Gastroesophageal sphincter (tissue), 4 donors: ENCODE measurements around the gene PHF21B. TPM values are rescaled to one million over a fixed set of nuclear protein-coding genes. Genes with fewer than 3 reads are reported as not detected.

ENCODE experiments used
- ATAC-seq: fragments of 150-250 bp; one replicate; pipeline ENCODE4 v1.9.1; 2016; ENCODE audit warnings: mild to moderate bottlenecking, moderate library complexity
- H3K27ac ChIP-seq, 4 donors: fragments of 200-600 bp; sonication (generic) in 3 of 4; 1 replicate in 3 of 4; 2 replicates in 1 of 4; pipeline ENCODE4 v1.5.1; 2016 to 2019
- H3K27me3 ChIP-seq: fragments of 200-600 bp; sonication (generic); one replicate; pipeline ENCODE4 v1.5.1; 2019
- H3K36me3 ChIP-seq, 2 donors: fragments of 200-600 bp; sonication (generic); one replicate each; pipeline ENCODE4 v1.5.1; 2019; ENCODE audit warnings: control low read depth in 1 of 2
- H3K4me1 ChIP-seq, 3 donors: fragments of 200-600 bp; sonication (generic); 1 replicate in 2 of 3; 2 replicates in 1 of 3; pipeline ENCODE4 v1.5.1; 2016 to 2019; ENCODE audit warnings: control low read depth in 2 of 3
- H3K4me3 ChIP-seq, 2 donors: fragments of 200-600 bp; sonication (generic); one replicate each; pipeline ENCODE4 v1.5.1; 2019; ENCODE audit warnings: mild to moderate bottlenecking in 1 of 2, moderate library complexity in 1 of 2
- H3K9me3 ChIP-seq, 3 donors: fragments of 200-600 bp; sonication (generic); one replicate each; pipeline ENCODE4 v1.5.1; 2017 to 2019; ENCODE audit warnings: control low read depth in 2 of 3
- EP300 ChIP-seq: sonication (generic); formaldehyde crosslinking; IDR thresholded peaks from one replicate; pipeline ENCODE4 v1.6.1; 2017; ENCODE audit warnings: antibody characterized with exemption, mild to moderate bottlenecking
- POLR2A ChIP-seq, 2 donors: fragments of 450-650 bp; IDR thresholded peaks; one replicate each; pipeline ENCODE4 v1.6.1; 2017; ENCODE audit warnings: antibody characterized with exemption in 2 of 2, mild to moderate bottlenecking in 2 of 2, moderate library complexity in 1 of 2
- POLR2AphosphoS5 ChIP-seq: sonication (generic); formaldehyde crosslinking; IDR thresholded peaks from one replicate; pipeline ENCODE4 v1.6.1; 2017; ENCODE audit warnings: antibody characterized with exemption
- WGBS, 2 donors: methylation state at CpG; one replicate each; pipeline ENCODE4 v1.1.5; 2018; ENCODE audit warnings: low coverage in 1 of 2; 5-methylcytosine and 5-hydroxymethylcytosine counted together
- total RNA-seq, 4 donors: library from RNA; depleted of rRNA; stranded (reverse); fragments of >200 nt; gene quantifications; one replicate each; pipeline ENCODE4 v1.1.0, GENCODE V29; 2016
- TF ChIP-seq, protein P1 (sequence below), 4 experiments: fragments of 200-600 bp in 2 of 4; fragments of 450-650 bp in 2 of 4; sonication (generic) in 1 of 4; IDR thresholded peaks; one replicate each; pipeline ENCODE4 v1.5.1; 2017 to 2019; ENCODE audit warnings: antibody characterized with exemption in 4 of 4, mild to moderate bottlenecking in 2 of 4, moderate library complexity in 2 of 4

The PHF21B gene
- total RNA-seq, 4 donors from 2014 or later = 0.31 to 5.1 (median 1.4) TPM

GRCh38 chr22:44973829-44974228 is 36.0 kb downstream of the PHF21B start:
- TF ChIP-seq, protein P1, sequence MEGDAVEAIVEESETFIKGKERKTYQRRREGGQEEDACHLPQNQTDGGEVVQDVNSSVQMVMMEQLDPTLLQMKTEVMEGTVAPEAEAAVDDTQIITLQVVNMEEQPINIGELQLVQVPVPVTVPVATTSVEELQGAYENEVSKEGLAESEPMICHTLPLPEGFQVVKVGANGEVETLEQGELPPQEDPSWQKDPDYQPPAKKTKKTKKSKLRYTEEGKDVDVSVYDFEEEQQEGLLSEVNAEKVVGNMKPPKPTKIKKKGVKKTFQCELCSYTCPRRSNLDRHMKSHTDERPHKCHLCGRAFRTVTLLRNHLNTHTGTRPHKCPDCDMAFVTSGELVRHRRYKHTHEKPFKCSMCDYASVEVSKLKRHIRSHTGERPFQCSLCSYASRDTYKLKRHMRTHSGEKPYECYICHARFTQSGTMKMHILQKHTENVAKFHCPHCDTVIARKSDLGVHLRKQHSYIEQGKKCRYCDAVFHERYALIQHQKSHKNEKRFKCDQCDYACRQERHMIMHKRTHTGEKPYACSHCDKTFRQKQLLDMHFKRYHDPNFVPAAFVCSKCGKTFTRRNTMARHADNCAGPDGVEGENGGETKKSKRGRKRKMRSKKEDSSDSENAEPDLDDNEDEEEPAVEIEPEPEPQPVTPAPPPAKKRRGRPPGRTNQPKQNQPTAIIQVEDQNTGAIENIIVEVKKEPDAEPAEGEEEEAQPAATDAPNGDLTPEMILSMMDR (IDR thresholded peaks at IDR 0.05) = no peak
- TF ChIP-seq EP300 = no peak
- no peak for TF ChIP-seq POLR2AphosphoS5
- TF ChIP-seq POLR2A (IDR thresholded peaks at IDR 0.05) = no peak
- 87% methylated on average over 4 of the region's 8 CpGs; no CpG with 5 or more reads in 1 of the 2 donors for WGBS, 2 donors
- no peaks in the 10 kb centered on the region for H3K36me3 ChIP-seq
- H3K27me3 ChIP-seq = peaks cover 11% of the 10 kb centered on the region
- H3K27ac ChIP-seq = no peak overlapping the region
- H3K9me3 ChIP-seq = no peaks in the 10 kb centered on the region
- H3K4me3 ChIP-seq = no peak overlapping the region
- no peaks in the 10 kb centered on the region for H3K4me1 ChIP-seq
- no peak for ATAC-seq

DNA sequence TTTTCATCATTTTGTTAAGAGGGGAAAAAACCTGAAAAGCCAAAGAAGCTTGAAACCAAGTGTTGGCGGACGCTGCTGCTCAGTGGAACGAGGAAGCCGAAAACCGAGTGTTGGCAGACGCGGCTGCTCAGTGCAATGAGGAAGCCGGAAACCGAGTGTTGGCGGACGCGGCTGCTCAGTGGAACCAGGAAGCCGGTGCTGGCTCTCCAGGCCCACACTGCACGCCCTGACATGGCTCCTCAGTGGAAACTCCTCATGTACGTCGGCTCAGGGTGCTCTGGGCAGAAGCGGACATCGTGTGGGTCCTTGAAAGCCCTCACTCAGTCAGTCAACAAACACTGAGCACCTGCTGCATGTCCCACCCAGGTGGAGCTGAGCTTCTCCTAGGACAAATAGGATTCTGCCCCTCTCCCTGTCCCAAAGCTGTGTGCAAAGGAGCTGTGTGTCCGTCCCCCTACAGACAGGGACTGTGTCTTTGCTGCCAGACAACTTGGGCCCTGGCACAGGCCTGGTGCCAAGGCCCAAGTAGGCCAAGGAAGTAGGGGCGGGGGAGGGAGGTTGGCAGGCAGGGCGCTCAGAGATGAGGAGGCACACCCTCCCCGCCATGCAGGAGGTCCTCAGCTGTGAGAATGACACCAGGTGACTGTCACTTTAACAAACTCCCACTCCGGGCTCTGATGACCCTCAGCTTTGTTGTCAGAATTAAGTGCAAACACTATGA is 37.3 kb downstream of the PHF21B start:
- TF ChIP-seq POLR2A (IDR thresholded peaks at IDR 0.05) = no peak
- no peak for TF ChIP-seq POLR2AphosphoS5
- TF ChIP-seq EP300 = no peak
- H3K27me3 ChIP-seq = peaks cover 11% of the 10 kb centered on the region
- H3K4me1 ChIP-seq = no peaks in the 10 kb centered on the region
- no peak overlapping the region for H3K27ac ChIP-seq
- no peak overlapping the region for H3K4me3 ChIP-seq
- 83 to 85% methylated on average over 14 to 15 of the region's 23 CpGs for WGBS, 2 donors
- no peak for ATAC-seq
- no peaks in the 10 kb centered on the region for H3K36me3 ChIP-seq
- no peaks in the 10 kb centered on the region for H3K9me3 ChIP-seq

DNA sequence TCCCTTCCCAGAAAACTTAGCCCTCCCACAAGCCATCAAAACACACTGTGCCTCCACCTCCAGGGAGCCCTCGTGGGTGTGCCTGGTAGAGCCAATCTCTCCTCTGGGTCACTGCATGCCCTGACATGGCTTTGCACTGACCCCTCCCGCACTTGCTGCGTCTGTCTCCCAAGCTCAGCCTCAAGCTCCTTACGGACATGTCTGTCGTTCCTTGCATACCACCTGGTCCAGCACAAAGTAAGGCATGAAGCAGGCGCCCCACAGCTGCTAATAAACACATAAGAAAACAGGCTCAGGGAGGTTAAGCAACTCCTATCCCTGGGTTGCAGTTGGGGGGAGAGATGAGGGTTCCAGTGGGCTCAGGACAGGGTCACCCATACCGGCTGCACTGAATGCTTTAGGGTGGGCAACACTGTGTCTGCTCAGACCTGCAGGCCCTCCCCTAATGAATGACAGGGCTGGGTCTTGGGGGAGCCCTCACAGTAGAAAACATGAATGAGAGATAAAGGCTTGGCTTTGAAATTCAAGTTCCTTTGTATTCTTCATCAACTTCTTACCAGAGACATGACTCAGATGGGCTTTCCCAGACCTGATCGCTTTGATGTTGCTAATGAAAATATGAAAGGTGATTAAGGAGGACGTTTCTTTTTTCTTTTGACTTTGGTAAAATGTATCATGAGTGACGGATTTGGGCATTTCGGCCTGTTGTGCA is 38.0 kb downstream of the PHF21B start:
- H3K4me1 ChIP-seq = no peaks in the 10 kb centered on the region
- ATAC-seq = no peak
- WGBS, 2 donors = 62 to 79% methylated on average over 5 to 6 of the region's 11 CpGs
- H3K36me3 ChIP-seq = no peaks in the 10 kb centered on the region
- peaks cover 11% of the 10 kb centered on the region for H3K27me3 ChIP-seq
- H3K4me3 ChIP-seq = no peak overlapping the region
- H3K27ac ChIP-seq = no peak overlapping the region
- TF ChIP-seq POLR2A (IDR thresholded peaks at IDR 0.05) (no peak), POLR2AphosphoS5 (no peak), EP300 (no peak)
- TF ChIP-seq, protein P1 (IDR thresholded peaks at IDR 0.05) = no peak
- no peaks in the 10 kb centered on the region for H3K9me3 ChIP-seq

- no peaks in the 10 kb centered on the region for H3K9me3 ChIP-seq
- TF ChIP-seq POLR2AphosphoS5 = no peak
- TF ChIP-seq POLR2A (IDR thresholded peaks at IDR 0.05) = no peak
- TF ChIP-seq EP300 = no peak
- TF ChIP-seq, protein P1 (IDR thresholded peaks at IDR 0.05) = no peak
- H3K36me3 ChIP-seq = no peaks in the 10 kb centered on the region
- H3K27ac ChIP-seq = no peak overlapping the region
- no peaks in the 10 kb centered on the region for H3K4me1 ChIP-seq
- 92% methylated on average over 3 of the region's 6 CpGs; no CpG with 5 or more reads in 1 of the 2 donors for WGBS, 2 donors
- no peak for ATAC-seq
- H3K4me3 ChIP-seq = no peak overlapping the region
- peaks cover 23% of the 10 kb centered on the region for H3K27me3 ChIP-seq
These were observed 39.5 kb downstream of the PHF21B start for GRCh38 chr22:44970291-44970690.

DNA sequence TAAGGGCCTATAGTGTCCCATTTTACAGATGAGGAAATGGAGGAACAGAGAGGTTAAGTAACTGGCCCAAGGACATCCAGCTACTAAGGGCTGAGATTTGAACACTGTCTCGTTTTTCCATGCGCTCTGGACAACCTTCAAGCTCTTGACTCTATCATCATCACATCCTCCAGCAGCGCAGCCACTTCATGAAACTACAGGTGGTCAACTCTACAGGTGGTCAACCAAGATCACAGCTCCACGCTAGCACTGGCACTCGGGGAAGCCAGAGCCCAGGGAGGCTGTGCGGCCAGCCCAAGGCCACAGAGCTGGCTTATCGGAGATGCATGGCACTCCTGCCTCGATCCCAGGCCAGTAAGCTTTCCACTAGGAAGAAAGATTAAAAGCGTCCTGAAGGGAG is 40.0 kb downstream of the PHF21B start:
- WGBS, 2 donors = 82 to 94% methylated on average over 2 to 3 of the region's 9 CpGs
- H3K36me3 ChIP-seq = no peaks in the 10 kb centered on the region
- no peak overlapping the region for H3K27ac ChIP-seq
- no peaks in the 10 kb centered on the region for H3K4me1 ChIP-seq
- TF ChIP-seq POLR2A (IDR thresholded peaks at IDR 0.05) = no peak
- TF ChIP-seq, protein P1 (IDR thresholded peaks at IDR 0.05) = no peak
- TF ChIP-seq EP300 = no peak
- no peak for TF ChIP-seq POLR2AphosphoS5
- no peak for ATAC-seq
- H3K4me3 ChIP-seq = no peak overlapping the region
- H3K27me3 ChIP-seq = peaks cover 23% of the 10 kb centered on the region
- H3K9me3 ChIP-seq = no peaks in the 10 kb centered on the region
